Heart left ventricle (tissue), 13 donors: Measurements from ENCODE around the gene VSTM1.

Experiments
- POLR2A ChIP-seq, 2 donors: fragments of 450-650 bp; IDR thresholded peaks; one replicate each; pipeline ENCODE4 v1.6.1; 2017; ENCODE audit warnings: antibody characterized with exemption in 2 of 2, mild to moderate bottlenecking in 2 of 2, moderate library complexity in 2 of 2
- TF ChIP-seq, protein P1 (sequence below), 12 donors: fragments of 200-600 bp; sonication (generic) in 4 of 12; IDR thresholded peaks; one replicate each; pipeline versions ENCODE4 v1.5.0 to v1.8.0; 2018 to 2022; ENCODE audit warnings: antibody characterized with exemption in 12 of 12, mild to moderate bottlenecking in 5 of 12
- donor health status: ischemic (EF 13 %, LVEDD 7.1; RV severe dilation, severe dysfunction).
- donor health status: DM: no; HTN: yes; CAD: no.
- donor health status: DM: no; HTN: no; CAD: no.
- donor health status: ischemic (EF 25% LVEDD 6.9; RV normal size, moderate dysfunction).
- donor health status: ischemic (EF 25% LVEDD 5.7; RV mildly dilated, moderate dysfunction).
- donor health status: ischemic (EF 35%, LVEDD 5.7; RV mildly dilated, moderate dysfunction).
- donor health status: nonischemic (EF 11% LVEDD 7.7; RV severe dilation, severe dysfunction).
- donor health status: DM: yes; HTN: yes; CAD: no.
- donor health status: PGD.
- donor health status: ischemic (EF 29% LVEDD 5.4; RV normal size, mild dysfunction).
- donor health status: nonischemic (EF 23%, LVEDD 6.1; RV moderate dilation, normal function).

GRCh38 chr19:54074851-54075250 lies 11.2 kb upstream of the VSTM1 start:
- TF ChIP-seq, protein P1, sequence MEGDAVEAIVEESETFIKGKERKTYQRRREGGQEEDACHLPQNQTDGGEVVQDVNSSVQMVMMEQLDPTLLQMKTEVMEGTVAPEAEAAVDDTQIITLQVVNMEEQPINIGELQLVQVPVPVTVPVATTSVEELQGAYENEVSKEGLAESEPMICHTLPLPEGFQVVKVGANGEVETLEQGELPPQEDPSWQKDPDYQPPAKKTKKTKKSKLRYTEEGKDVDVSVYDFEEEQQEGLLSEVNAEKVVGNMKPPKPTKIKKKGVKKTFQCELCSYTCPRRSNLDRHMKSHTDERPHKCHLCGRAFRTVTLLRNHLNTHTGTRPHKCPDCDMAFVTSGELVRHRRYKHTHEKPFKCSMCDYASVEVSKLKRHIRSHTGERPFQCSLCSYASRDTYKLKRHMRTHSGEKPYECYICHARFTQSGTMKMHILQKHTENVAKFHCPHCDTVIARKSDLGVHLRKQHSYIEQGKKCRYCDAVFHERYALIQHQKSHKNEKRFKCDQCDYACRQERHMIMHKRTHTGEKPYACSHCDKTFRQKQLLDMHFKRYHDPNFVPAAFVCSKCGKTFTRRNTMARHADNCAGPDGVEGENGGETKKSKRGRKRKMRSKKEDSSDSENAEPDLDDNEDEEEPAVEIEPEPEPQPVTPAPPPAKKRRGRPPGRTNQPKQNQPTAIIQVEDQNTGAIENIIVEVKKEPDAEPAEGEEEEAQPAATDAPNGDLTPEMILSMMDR (IDR thresholded peaks at IDR 0.05): no peak
- no peak for TF ChIP-seq POLR2A (IDR thresholded peaks at IDR 0.05)
